Ovary (tissue), 9 donors: ENCODE measurements around the gene MAT2A. TPM values are rescaled to one million over a fixed set of nuclear protein-coding genes. Genes with fewer than 3 reads are reported as not detected.

Experiments used
- DNase-seq, 5 donors: peaks; one replicate each; pipeline ENCODE4 v3.0.0-alpha.2; 2019 to 2020
- H3K27ac ChIP-seq, 2 donors: fragments of 200-600 bp; one replicate each; pipeline versions ENCODE4 v1.5.1 to v1.8.0; 2019 to 2022
- H3K27me3 ChIP-seq: fragments of 200-600 bp; one replicate; pipeline ENCODE4 v1.8.0; 2022
- H3K36me3 ChIP-seq: fragments of 200-600 bp; sonication (generic); one replicate; pipeline ENCODE4 v1.5.1; 2019
- H3K4me1 ChIP-seq: one replicate; pipeline ENCODE4 v1.8.1; 2013; ENCODE audit warnings: mild to moderate bottlenecking, moderate library complexity; ENCODE audit not compliant: insufficient read depth
- H3K4me3 ChIP-seq: fragments of 200-600 bp; sonication (generic); one replicate; pipeline ENCODE4 v1.5.1; 2017
- H3K9me3 ChIP-seq, 2 donors: fragments of 200-600 bp in 1 of 2; sonication (generic) in 1 of 2; one replicate each; pipeline versions ENCODE4 v1.5.1 to v1.8.1; 2013 to 2019; ENCODE audit warnings: mild to moderate bottlenecking in 1 of 2, moderate library complexity in 1 of 2
- CTCF ChIP-seq, 3 donors: fragments of 450-650 bp in 2 of 3; fragments of 200-600 bp in 1 of 3; IDR thresholded peaks; one replicate each; pipeline versions ENCODE4 v1.5.1 to v1.8.0; 2016 to 2022; ENCODE audit warnings: antibody characterized with exemption in 3 of 3, mild to moderate bottlenecking in 1 of 3
- EP300 ChIP-seq: sonication (generic); formaldehyde crosslinking; IDR thresholded peaks from one replicate; pipeline ENCODE4 v1.6.1; 2017; ENCODE audit warnings: antibody characterized with exemption
- POLR2A ChIP-seq: fragments of 450-650 bp; IDR thresholded peaks from one replicate; pipeline ENCODE4 v1.6.1; 2017; ENCODE audit warnings: antibody characterized with exemption, mild to moderate bottlenecking, moderate library complexity
- WGBS, 3 donors: extraction: QIAGEN DNeasy Blood & Tissue Kit in 1 of 3; methylation state at CpG; one replicate each; pipeline versions ENCODE4 v1.1.5 to v1.1.7; 2013 to 2017; 5-methylcytosine and 5-hydroxymethylcytosine counted together
- intact Hi-C, 4 donors: fragments of 100-400 bp; cut with DNase I; formaldehyde crosslinking; loops; one replicate each; pipeline versions ENCODE4 v1.11.0 to v1.15.1; 2022 to 2023
- polyA plus RNA-seq, 2 donors: library from polyadenylated mRNA; stranded (reverse); fragments of 200-250 nt in 1 of 2; fragments of 350-450 nt in 1 of 2; fragmentation: Illumina TruSeq in 1 of 2; extraction: RNeasy Lipid Tissue Mini Kit (QIAGEN cat#74804) in 1 of 2; gene quantifications; one replicate each; pipeline ENCODE4 v1.2.3, GENCODE V29; 2013 to 2014
- total RNA-seq, 7 donors: library from RNA; depleted of rRNA in 2 of 7; stranded (reverse); fragments of >200 nt in 2 of 7; fragmentation: NEBNext Ultra II Directional in 3 of 7; extraction: Animal tissue kit (Norgen Biotek cat#: 25700) in 3 of 7; gene quantifications; one replicate each; pipeline versions ENCODE4 v1.1.0 to v1.2.4, GENCODE V29; 2016 to 2023
- donor health status: DM: no; HTN: no; CAD: no; lungs with moderate emphysema.
- donor health status: DM: no; HTN: no; CAD: no.
- donor health status: Bipolar disorder and iron deficiency.
- donor health status: DM: yes; HTN: yes; CAD: no.
- donor health status: DM: no; HTN: no; CAD: no.
- donor health status: DM: yes; HTN: yes; CAD: no.

Gene MAT2A
- total and polyA plus RNA-seq, 9 donors = 70.8 to 766 (median 224) TPM

GRCh38 chr2:85503851-85504777, 34.9 kb upstream of the MAT2A start:
- H3K9me3 ChIP-seq = no peaks in the 10 kb centered on the region
- no peak for DNase-seq
- H3K4me1 ChIP-seq = peaks cover 7% of the 10 kb centered on the region
- H3K27ac ChIP-seq = no peak overlapping the region
- intact Hi-C loops = no loop called here
- 61 to 75% (median 72%) methylated on average over 18 of the region's 18 CpGs for WGBS, 3 donors
- no peaks in the 10 kb centered on the region for H3K36me3 ChIP-seq
- TF ChIP-seq EP300 (no peak), POLR2A (no peak), CTCF (IDR thresholded peaks at IDR 0.05) (no peak)
- no peaks in the 10 kb centered on the region for H3K27me3 ChIP-seq
- H3K4me3 ChIP-seq = no peak overlapping the region

DNA sequence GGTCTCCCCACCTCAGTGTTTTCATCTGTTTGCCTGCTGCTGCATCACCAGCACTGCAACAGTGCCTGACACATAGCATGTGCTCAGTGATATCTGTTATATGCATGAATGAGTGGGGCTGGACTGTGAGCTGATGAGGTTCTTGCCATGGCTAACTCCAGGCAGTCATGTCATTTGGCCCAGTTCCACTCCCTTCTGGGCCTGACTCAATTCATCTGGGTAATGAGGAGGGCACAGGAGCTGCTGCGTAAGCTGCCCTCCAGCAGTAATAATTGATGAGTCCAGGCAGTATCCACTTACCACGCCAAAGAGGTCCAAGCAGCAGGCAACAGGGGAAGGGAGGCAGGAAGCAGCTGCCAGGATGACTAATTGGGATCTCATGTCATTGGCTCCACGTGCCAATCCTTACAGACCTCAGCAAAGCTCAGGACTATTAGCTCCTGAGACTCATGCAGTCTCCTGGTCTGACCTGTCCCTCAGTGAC, 34.1 kb upstream of the MAT2A start:
- peaks cover 7% of the 10 kb centered on the region for H3K4me1 ChIP-seq
- no peak for TF ChIP-seq CTCF (IDR thresholded peaks at IDR 0.05)
- TF ChIP-seq EP300 = no peak
- no peak for TF ChIP-seq POLR2A
- no peaks in the 10 kb centered on the region for H3K36me3 ChIP-seq
- H3K9me3 ChIP-seq = no peaks in the 10 kb centered on the region
- no peak overlapping the region for H3K27ac ChIP-seq
- no peak overlapping the region for H3K4me3 ChIP-seq
- intact Hi-C loops = no loop called here
- H3K27me3 ChIP-seq = no peaks in the 10 kb centered on the region
- WGBS, 3 donors = 39 to 68% (median 55%) methylated on average over 3 of the region's 3 CpGs
- peak in 1 of 5 donors; percentile 24 for DNase-seq

- intact Hi-C loops = no loop called here
- Histone ChIP-seq H3K27ac (no peak overlapping the region), H3K4me1 (peaks cover 7% of the 10 kb centered on the region), H3K9me3 (no peaks in the 10 kb centered on the region), H3K27me3 (no peaks in the 10 kb centered on the region), H3K36me3 (no peaks in the 10 kb centered on the region), H3K4me3 (no peak overlapping the region)
- TF ChIP-seq EP300 = no peak
- TF ChIP-seq POLR2A = no peak
- TF ChIP-seq CTCF (IDR thresholded peaks at IDR 0.05) = no peak
- DNase-seq = no peak
- 83 to 91% (median 89%) methylated on average over 10 of the region's 10 CpGs for WGBS, 3 donors
Observed at GRCh38 chr2:85505551-85506238, 33.3 kb upstream of the MAT2A start.

DNA sequence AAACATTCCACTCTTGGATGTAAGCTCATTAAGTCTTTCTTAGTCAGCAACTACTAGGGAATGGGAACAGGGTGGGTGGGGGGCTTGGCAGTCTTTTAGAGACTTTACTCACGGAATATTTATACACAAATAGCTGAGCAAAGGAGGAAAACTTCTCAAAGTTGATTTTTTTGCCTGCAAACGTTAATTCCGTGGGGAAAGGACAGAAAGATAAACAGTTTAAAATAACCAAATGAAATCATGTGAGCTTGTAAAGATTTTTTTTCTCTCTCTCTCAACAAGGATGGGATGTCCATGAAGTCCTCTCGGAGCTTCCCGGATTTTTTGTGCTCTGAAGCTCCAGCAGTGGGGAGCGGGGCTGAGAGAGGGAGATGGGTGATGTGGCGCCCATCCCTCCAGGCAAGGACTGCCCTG, 32.2 kb upstream of the MAT2A start:
- WGBS, 3 donors = 24 to 32% (median 29%) methylated on average over 7 of the region's 7 CpGs
- Histone ChIP-seq H3K36me3 (no peaks in the 10 kb centered on the region), H3K9me3 (no peaks in the 10 kb centered on the region), H3K4me3 (no peak overlapping the region), H3K4me1 (peaks cover 7% of the 10 kb centered on the region), H3K27ac (no peak overlapping the region), H3K27me3 (no peaks in the 10 kb centered on the region)
- intact Hi-C loops = no loop called here
- no peak for DNase-seq
- TF ChIP-seq POLR2A = no peak
- TF ChIP-seq CTCF (IDR thresholded peaks at IDR 0.05) = no peak
- no peak for TF ChIP-seq EP300
